Limb (tissue), 2 donors: ENCODE results near the gene GMNN.

Experiments
- DNase-seq, 2 donors: peaks; one replicate each; pipeline ENCODE4 v3.0.0-alpha.2; 2016; ENCODE audit errors: extremely low spot score in 2 of 2

The GMNN gene

DNA sequence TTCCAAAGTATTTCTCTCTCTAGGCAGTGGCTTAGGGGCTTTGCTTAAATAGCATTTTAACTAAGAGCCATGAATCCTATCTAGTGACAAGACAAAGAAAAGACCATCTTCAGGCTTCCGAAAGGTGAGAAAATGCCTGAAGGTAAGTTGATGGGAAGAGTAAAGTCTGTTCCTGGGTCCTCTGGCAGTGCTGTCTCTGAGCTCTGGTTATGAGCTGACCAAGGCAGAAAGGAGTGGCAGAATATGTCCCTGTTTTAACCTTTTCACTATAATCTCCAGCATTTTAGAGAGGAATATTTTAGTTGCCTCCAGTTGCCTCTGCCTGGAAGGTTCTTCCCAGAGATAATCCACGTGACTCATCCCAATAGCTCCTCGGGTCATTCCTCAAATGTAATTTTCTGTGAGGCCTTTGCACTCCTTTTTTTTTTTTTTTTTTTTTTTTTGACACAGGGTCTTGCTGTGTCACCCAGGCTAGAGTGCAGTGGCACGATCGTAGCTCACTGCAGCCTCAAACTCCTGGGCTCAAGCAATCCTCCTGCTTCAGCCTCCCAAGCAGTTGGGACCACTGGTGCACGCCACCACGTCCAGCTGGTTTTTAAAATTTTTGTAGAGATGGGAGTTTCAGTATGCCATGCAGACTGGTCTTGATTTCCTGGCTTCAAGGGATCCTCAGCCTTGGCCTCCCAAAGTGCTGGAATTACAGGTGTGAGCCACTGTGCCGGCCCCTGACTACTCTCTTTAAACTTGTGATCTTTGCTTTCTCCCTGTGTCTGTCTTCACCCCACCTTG lies 27.7 kb downstream of the GMNN start:
- no peak for DNase-seq

- DNase-seq, result no peak
These were observed 32.8 kb downstream of the GMNN start for GRCh38 chr6:24807584-24807983.

GRCh38 chr6:24809728-24810127 lies 35.0 kb downstream of the GMNN start:
- no peak for DNase-seq

GRCh38 chr6:24818346-24818745 lies 43.6 kb downstream of the GMNN start:
- no peak for DNase-seq

- no peak for DNase-seq
These were observed 47.2 kb downstream of the GMNN start for GRCh38 chr6:24821860-24822444.

GRCh38 chr6:24822696-24823095 lies 48.0 kb downstream of the GMNN start:
- no peak for DNase-seq

DNA sequence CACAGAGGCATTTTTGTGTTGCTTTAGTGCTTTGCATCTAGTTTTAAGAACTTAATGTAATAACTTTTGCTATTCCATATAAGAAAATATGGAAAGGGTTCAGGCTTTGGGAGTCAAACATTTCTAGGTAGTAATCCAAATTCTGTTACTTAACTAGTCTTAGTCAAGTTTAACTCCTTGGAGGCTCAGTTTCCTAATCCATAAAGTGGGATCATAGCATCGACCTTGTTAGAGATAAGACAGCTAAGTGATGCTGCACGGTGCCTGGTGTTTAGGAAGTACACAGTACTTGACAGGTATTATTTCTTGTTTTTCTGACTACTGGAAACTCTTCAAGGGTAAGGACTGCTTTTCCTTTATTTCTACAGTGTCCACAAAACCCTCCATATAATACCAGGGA lies 48.4 kb downstream of the GMNN start:
- no peak for DNase-seq

DNA sequence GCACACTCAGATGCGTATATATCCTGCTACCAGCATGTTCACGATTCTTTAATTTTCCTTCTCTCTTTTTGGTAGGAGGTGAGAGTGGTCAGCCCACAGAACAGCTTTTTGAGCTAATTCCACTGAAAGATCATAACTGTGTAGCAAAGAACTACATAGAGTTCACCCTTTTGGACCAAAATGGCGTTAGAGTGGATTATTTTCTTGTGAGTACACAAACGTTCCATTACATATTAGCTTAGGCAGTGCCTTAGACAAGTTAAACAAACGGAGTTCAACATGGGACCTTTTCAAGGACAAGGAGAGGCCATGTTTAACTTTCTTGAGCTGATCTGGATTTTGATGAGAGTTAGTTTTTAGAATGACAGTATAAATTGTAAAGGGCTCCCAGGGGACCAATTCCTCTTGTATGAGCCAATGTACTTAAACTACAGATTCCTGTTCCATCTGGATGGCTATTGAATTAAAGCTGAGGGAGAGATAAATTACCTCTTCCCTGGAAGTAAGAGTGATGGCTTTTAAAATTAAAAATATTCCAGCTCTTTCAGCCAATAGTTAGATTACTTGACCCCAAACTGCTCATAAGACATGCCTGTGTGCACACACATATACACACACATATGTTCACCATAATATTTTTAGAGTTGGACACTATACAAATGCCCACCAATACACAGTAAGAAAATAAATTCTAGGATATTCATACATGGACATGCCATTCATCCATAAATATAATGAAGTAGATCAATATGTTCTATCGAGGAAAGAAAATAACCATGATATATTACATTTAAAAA lies 49.6 kb downstream of the GMNN start:
- peak in 1 of 2 donors; percentile 23 for DNase-seq

DNA sequence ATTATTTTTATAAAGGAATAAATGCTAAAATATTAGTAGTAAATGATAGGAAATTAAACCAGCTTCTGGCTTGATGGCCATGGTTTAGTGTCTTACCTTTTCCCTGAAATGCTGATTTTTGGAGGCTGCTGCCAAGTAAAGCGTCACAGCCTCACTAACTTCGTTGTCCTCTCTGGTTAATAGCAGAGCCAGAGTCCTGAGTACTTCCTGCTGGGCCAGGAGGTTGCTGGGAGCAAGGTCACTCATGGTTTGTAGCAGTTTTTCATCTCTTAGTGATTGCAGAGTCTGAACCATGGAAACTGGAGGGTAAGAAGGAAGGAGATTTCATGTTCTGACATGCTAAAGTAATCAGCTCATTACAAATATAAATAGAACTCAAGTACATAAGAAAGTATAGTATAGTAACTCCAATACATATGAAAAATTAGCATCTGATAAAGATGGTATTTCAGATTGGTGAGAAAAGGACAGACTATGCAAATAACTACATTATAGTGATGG lies 50.4 kb downstream of the GMNN start:
- DNase-seq, result no peak

GRCh38 chr6:24827162-24827561 lies 52.4 kb downstream of the GMNN start:
- DNase-seq, result peak in 1 of 2 donors; percentile 38

GRCh38 chr6:24827970-24828369 lies 53.2 kb downstream of the GMNN start:
- DNase-seq, result no peak

DNA sequence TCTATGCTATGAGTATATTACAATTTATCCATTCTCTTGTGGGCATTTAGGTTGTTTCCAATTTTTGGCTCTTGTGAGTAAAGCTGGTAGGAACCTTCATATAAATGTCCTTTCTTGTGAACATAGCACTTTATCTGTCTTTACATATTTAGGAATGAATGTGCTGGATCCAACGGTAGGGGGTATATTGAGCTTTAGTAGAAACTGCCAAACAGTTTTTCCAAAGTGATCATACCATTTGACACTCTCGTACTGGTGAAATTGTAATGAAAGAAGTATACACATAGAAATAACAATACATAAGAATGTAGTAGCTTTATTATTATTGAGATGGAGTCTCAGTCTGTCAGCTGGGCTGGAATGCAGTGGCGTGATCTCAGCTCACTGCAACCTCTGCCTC lies 54.9 kb downstream of the GMNN start:
- DNase-seq, result no peak

DNA sequence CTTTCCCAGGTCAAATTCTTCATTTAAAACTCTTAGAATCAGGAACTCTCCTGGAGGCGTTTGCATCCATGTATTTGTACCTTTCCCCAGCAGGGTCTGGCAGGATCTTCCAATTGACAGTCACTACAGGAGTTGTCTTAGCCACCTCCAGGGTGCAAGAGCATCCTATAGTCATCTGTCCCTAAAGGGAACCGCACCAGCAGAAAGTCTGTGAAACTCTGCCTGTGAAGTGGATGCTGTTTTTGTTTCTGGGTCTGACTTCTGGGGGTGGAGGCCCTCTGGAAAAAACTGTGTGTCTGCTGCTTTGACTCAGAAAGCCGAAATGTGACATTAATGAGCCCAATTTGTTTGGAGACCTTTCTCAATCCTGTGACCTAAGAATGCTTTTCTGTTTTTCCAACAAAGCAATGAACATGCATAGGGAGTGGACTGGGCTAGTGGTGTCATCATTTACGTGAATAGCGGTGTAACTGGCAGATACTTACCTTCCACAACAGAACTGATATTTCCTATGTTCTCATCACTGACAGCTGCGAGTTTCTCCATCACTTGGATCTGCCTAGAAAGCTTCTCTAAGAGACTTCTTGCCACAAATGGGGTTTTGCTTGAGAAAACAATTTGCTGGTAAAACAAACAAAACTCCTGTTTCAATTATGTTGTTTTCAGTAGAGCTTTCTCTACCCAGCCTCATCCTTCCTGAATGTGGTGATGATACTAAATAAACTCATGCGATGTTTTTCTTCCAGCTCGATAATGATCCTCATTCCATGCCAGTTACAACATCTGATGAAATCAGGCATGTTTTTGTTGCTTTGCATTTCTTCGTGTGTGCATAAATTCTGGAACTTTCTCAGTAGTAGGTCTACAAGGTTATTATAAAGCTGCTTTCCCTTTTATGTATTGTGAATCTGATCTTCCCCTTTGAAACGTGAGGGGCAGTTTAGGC lies 57.3 kb downstream of the GMNN start:
- DNase-seq, result no peak

GRCh38 chr6:24832794-24833193 lies 58.1 kb downstream of the GMNN start:
- DNase-seq, result no peak

GRCh38 chr6:24833711-24834386 lies 59.1 kb downstream of the GMNN start:
- no peak for DNase-seq
